ENCODE measurements around the gene CENPL. TPM values are rescaled to one million over a fixed set of nuclear protein-coding genes. Genes with fewer than 3 reads are reported as not detected.
A peak's percentile ranks its signal among the peaks of the same experiment; 100 is the strongest.

The CENPL gene
- total and polyA plus RNA-seq, 10 of the 15 experiments (the other 5 are each of a cell fraction or from before 2014, with no cell fraction given), result 14.9 to 32.1 (median 24.5) TPM

- TF ChIP-seq TCF3 (IDR thresholded peaks at IDR 0.05; ENCODE audit: borderline replicate concordance, insufficient read depth, low read depth, low read length), result peak; percentile 87; the same call in 1 of the 2 replicates
- peak; percentile 100 for TF ChIP-seq POLR2AphosphoS5 (IDR thresholded peaks at IDR 0.05; ENCODE audit: low read length)
- no peak for TF ChIP-seq MEF2B (IDR thresholded peaks at IDR 0.05; ENCODE audit: partially characterized antibody, poor library complexity, severe bottlenecking)
- no peak for TF ChIP-seq ZNF592 (IDR thresholded peaks at IDR 0.05)
- TF ChIP-seq, protein P1, sequence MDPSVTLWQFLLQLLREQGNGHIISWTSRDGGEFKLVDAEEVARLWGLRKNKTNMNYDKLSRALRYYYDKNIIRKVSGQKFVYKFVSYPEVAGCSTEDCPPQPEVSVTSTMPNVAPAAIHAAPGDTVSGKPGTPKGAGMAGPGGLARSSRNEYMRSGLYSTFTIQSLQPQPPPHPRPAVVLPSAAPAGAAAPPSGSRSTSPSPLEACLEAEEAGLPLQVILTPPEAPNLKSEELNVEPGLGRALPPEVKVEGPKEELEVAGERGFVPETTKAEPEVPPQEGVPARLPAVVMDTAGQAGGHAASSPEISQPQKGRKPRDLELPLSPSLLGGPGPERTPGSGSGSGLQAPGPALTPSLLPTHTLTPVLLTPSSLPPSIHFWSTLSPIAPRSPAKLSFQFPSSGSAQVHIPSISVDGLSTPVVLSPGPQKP (IDR thresholded peaks at IDR 0.05; ENCODE audit: low read depth, low read length), result no peak; the same call in 1 of the 2 replicates
- no peak for TF ChIP-seq STAT3 (IDR thresholded peaks at IDR 0.05; ENCODE audit: low read depth, low read length)
- TF ChIP-seq RCOR1 (conservative IDR thresholded peaks at IDR 0.05; ENCODE audit: low read depth, low read length), result no peak
- TF ChIP-seq ETV6 (conservative IDR thresholded peaks at IDR 0.05 in 1 of 2, IDR thresholded peaks at IDR 0.05 in 1 of 2; ENCODE audit: borderline replicate concordance in 1 of 2, low read depth in 1 of 2), result no peak
- peak; percentile 28; the same call in 1 of the 2 replicates for TF ChIP-seq JUNB (IDR thresholded peaks at IDR 0.05)
- TF ChIP-seq ZNF207 (IDR thresholded peaks at IDR 0.05; ENCODE audit: borderline replicate concordance), result peak; percentile 95; the same call in 1 of the 2 replicates
- TF ChIP-seq NFXL1 (IDR thresholded peaks at IDR 0.05; ENCODE audit: borderline replicate concordance), result no peak
- TF ChIP-seq, protein P2, sequence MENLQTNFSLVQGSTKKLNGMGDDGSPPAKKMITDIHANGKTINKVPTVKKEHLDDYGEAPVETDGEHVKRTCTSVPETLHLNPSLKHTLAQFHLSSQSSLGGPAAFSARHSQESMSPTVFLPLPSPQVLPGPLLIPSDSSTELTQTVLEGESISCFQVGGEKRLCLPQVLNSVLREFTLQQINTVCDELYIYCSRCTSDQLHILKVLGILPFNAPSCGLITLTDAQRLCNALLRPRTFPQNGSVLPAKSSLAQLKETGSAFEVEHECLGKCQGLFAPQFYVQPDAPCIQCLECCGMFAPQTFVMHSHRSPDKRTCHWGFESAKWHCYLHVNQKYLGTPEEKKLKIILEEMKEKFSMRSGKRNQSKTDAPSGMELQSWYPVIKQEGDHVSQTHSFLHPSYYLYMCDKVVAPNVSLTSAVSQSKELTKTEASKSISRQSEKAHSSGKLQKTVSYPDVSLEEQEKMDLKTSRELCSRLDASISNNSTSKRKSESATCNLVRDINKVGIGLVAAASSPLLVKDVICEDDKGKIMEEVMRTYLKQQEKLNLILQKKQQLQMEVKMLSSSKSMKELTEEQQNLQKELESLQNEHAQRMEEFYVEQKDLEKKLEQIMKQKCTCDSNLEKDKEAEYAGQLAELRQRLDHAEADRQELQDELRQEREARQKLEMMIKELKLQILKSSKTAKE (IDR thresholded peaks at IDR 0.05; ENCODE audit: low read depth, poor library complexity, severe bottlenecking), result peak; percentile 76
- TF ChIP-seq POLR2AphosphoS2 (IDR thresholded peaks at IDR 0.05; ENCODE audit: low read depth, low read length), result peak; percentile 100
- TF ChIP-seq E2F4 (IDR thresholded peaks at IDR 0.05; ENCODE audit: low read depth, low read length), result no peak
- TF ChIP-seq SUPT20H (IDR thresholded peaks at IDR 0.05; ENCODE audit: borderline replicate concordance, control insufficient read depth, low read depth, low read length), result no peak
- TF ChIP-seq ESRRA (IDR thresholded peaks at IDR 0.05; ENCODE audit: low read length), result no peak
- TF ChIP-seq, protein P3, sequence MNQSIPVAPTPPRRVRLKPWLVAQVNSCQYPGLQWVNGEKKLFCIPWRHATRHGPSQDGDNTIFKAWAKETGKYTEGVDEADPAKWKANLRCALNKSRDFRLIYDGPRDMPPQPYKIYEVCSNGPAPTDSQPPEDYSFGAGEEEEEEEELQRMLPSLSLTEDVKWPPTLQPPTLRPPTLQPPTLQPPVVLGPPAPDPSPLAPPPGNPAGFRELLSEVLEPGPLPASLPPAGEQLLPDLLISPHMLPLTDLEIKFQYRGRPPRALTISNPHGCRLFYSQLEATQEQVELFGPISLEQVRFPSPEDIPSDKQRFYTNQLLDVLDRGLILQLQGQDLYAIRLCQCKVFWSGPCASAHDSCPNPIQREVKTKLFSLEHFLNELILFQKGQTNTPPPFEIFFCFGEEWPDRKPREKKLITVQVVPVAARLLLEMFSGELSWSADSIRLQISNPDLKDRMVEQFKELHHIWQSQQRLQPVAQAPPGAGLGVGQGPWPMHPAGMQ (IDR thresholded peaks at IDR 0.05; ENCODE audit: borderline replicate concordance), result no peak
- TF ChIP-seq ZNF384 (IDR thresholded peaks at IDR 0.05; ENCODE audit: borderline replicate concordance, low read depth, low read length), result no peak
- TF ChIP-seq CHD1 (IDR thresholded peaks at IDR 0.05; ENCODE audit: low read depth, low read length), result 0 out of 2 replicates have a peak, but pooled peaks have one; percentile 86
- TF ChIP-seq KLF5 (IDR thresholded peaks at IDR 0.05; ENCODE audit: partially characterized antibody), result peak; percentile 76
These were observed 43.1 kb upstream of the CENPL start, which contains the start of gene GAS5 (continued) for GRCh38 chr1:173867753-173868265.

All from GM12878 (cell line).